Activated CD8-positive, alpha-beta memory T cell treated with anti-CD3 and anti-CD28 coated beads, Interleukin-2, amount 50 U/mL, for 24 hours (primary cell): Measurements from ENCODE around the gene C3orf22.

Experiments
- DNase-seq: peaks from one replicate; pipeline ENCODE4 v3.0.0-alpha.2; 2020; ENCODE audit errors: extremely low read depth

The C3orf22 gene

DNA sequence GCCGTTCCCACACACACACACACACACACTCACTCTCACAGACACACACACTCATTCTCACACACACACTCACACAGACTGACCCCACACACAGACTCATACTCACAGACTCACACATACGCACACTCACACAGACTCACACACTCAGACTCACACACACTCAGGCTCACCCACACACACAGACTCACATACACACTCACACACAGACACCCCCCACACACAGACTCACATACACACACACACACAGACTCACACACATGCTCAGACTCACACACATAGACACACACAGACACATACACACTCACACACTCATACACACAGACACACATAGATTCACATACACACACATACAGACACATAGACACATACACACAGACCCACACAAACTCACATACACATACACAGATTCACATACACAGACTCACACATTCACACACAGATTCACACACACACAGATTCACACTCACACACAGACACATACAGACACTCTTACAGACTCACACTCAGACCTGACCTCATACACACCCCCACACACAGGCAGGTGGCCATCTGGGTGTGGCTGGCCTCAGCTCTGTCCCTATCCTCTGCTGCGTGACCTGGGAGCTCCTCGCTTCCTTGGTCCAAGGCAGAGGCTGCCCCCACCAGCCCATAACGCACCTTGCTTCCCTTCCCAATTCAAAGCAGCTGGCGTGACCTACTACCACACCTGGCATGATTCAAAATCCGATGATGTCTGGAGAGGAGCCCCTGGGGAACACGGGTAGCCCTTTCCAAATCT is 1.9 kb downstream of the C3orf22 start:
- DNase-seq, result no peak

DNA sequence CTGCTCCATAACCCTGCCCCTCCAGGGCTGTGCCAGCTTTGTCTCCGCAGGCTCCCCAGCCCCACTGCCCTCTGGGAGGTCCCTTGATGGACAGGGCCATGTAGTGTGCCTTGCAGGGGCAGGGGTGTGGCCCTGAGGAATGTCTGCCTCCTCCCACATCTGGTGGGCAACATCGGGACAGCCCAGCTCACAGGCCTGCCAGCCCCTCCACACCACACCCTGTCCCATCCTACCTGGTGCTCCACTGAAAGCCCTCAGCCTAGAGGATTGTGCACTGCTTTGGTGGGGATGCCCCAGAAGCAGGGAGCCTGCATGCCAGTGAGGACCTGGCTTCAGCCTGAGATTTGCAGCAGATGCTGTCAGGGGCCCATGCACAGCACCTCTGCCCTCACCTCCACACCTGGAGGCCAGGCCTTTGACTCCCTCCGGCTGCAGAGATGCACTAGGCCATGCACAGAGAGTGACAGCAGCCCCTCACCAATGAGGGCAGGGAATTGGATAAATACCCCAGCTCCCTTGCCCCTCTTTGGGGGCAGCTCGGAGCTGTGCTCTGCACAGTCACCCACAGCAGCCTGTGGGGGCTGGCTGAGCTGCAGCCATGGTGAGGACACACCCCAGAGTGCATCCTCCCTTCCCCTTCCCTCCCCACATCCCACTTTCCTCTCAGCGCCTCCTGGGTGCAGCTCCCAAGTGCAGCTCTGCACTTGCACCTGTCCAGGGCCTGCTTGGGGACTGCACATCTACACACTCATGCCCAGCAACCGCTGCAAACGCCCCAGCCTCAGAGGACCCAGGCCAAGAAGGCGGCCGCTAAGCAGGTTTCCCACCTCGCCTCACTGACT is 2.7 kb downstream of the C3orf22 start:
- DNase-seq, result no peak

GRCh38 chr3:126554560-126555525 is 3.9 kb downstream of the C3orf22 start:
- no peak for DNase-seq

DNA sequence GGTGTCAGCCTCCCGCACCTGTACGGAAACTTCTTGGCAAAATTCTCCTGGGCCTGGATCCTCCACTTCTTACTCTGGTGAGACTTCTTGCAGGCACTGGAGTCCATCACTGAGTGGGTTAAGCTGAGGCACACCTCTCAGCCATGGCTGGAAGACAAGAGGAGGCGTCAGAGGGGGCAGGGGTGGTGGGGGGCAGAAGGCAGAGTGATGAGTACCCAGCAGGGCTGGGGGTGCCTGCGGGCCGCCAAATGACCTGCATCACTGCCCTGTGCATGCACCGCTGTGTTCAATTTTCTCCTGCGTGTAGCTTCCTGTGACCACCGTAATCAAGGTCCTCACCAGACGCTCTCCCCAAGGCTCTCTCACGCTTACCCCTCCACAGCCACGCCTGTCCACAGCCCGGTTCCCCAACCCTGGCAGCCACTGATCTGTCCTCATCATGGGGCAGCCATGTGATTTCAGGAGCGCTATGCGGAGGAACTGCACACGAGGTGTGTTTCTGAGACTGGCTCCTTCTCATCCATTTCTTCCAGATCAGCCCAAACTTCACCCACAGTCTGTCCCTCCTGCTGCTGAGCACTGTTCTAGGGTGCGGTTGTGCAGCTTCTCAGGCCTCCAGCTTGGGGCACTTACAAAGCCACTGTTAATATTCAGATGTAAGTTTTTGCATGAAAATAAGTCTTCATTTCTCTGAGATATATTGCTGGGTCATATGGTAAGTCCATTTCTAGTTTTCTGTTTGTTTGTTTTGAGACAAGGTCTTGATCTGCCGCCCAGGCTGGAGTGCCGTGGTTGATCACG is 5.2 kb downstream of the C3orf22 start:
- DNase-seq, result no peak

- no peak for DNase-seq
Observed at GRCh38 chr3:126552688-126553283, 5.9 kb downstream of the C3orf22 start.

DNA sequence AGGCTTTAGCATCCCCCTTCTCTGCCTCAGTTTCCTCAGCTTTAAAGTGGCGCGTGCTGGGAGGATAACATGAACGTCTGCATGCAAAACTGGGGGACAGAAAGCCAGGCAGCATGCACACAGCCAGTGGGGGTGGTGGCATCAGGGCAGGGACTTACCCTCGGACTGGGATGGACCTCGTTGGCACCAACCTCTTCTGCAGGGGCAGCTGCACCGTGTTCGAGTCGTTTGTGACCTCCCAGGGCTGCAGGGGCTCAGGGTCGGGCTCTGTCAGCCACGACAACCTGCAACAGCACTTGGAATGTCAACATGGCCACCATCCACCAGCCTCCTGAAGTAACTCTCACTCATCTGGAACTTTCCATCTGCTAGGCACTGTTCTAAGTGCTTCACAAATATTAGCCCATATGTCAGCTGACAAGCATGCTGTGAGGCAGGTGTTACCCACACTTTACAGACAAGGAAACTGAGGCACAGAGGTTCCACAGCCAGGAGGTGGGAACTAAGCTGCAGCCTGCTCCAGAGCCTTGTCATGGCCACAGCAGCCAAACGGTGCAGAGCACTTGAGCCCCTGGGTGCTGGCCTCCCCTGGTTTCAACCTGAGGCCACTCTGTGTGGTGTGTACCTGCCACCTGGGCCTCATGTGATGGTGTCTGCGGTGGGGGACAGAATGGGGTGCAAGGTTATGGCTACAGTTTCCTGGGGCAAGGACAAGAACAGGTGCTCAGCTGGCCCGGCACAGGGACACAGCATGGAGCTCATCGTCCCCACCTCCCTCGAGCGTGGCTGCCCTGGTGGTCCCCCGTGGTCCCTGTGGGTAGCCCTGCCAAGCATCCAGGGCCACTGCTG is 6.7 kb downstream of the C3orf22 start:
- no peak for DNase-seq

GRCh38 chr3:126551121-126551838 is 7.5 kb downstream of the C3orf22 start:
- DNase-seq, result no peak

- DNase-seq, result no peak
Observed at GRCh38 chr3:126550488-126551051, 8.2 kb downstream of the C3orf22 start.

GRCh38 chr3:126549861-126550487 is 8.8 kb downstream of the C3orf22 start:
- no peak for DNase-seq

DNA sequence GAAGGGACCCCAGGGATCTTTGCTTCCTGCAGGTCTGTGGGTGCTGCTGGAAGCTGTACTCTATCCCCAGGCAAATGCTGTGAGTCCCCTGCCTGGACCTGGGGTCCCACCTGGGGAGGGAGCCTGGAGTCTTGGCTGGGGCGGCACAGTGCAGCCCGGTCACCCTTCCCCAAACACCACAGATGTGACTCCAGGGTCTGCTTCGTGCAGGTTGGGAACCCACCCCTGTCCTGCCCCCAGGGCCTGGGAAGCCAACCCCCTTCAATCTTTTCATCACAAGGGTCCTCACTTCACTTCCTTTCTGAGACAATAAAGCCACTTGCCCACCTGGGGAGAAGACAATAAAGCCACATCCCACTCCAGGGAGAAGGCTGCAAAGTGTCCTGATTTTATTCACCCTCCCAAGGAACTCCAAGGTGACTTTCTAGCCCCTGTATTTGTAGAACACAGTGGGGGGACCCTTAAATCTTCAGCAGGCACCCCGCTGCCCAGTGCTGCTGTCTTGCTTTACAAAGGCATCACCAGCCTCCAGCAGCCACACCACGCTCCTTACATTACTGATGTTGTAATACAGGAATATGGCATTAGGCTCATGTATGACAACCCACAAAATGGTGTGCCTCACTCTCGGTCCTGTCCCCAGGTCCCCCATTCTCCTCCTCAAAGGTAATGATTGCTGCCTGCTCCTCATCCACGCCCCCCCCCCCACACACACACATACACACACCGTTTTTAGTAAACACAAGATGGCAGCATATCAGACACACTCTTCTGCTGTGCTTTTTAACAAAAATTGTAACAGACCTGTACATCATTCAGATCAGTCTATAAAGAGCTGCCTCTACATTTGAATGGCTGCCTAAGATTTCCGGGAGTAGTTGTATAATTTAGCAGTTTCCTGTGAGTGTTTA is 9.9 kb downstream of the C3orf22 start:
- DNase-seq, result no peak

DNA sequence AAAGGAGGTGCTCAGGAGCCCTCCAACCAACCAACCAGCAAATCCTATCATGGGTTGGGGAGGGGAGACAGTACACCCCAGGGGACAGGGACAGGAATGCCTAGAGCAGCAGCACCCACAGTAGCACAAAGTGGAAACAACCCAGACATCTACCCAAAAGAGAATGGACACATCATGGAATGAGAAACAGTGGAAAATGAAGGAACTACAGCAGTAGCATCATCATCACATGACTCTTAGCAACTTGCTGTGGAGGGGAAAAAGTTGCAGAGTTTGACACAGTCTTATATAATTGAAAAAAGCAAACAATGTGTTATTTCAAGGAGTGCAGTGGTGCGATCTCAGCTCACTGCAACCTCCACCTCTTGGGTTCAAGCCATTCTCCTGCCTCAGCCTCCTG is 11.0 kb downstream of the C3orf22 start:
- no peak for DNase-seq

GRCh38 chr3:126546549-126547239 is 12.0 kb downstream of the C3orf22 start:
- no peak for DNase-seq

DNA sequence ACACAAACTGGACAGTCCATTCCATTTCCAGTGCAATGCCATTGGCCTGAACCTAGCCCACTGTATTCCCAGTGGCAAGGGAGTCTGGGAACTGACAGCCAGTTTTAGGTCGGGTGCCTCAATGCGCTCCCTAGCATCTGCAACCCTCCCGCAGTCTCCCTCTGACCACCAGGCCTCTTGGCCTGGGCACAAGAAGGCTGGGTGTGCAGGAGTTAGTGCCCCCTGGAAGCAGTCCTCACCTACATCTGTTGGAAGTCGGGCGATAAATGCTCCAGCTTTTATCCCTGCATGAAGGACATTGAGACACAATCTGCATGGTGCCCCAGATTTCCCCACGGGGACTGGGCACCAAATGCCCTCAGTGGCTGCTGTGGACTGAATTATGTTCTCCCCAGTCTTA is 12.7 kb downstream of the C3orf22 start:
- no peak for DNase-seq

- no peak for DNase-seq
Observed at GRCh38 chr3:126545544-126545943, 13.2 kb downstream of the C3orf22 start.

DNA sequence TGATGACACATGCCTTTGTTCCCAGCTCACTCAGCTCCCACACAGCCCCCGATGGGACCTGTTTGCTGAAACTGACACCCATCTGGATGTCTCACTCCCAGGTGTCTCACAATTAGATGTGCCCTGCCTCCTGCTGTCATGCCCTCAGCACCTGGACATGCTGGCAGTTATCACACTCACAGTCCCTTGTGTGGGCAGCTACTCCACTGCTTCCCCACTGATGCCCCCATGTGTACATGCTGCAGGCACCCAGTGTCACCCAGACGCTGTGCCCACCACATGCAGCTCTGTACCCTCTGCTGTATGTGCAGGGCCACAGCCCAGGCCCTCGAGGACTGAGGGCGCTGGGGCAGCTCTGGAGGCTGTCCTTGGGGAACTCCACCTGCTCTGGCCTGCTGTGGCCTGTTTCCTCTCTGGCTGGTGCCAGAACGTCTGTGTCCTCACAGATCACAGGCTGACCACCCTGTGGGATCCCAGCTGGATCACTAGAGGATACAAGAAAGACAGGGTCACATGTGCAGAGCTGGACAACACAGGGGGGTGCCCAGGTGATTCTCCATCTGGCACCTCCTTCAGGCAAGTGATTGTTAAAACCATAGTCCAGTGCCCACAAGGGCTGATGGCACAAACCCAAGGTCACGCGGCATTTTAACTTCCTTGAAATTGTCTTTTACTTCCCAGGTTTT is 14.0 kb downstream of the C3orf22 start:
- DNase-seq, result no peak

GRCh38 chr3:126543457-126544061 is 15.2 kb downstream of the C3orf22 start:
- DNase-seq, result no peak
